Measurements from ENCODE around the gene CD79A.
"Not testable (repeated sequence)": the region's sequence is repeated elsewhere in the genome, so short reads cannot be mapped to it uniquely, and the experiment has no call there.

The CD79A gene

DNA sequence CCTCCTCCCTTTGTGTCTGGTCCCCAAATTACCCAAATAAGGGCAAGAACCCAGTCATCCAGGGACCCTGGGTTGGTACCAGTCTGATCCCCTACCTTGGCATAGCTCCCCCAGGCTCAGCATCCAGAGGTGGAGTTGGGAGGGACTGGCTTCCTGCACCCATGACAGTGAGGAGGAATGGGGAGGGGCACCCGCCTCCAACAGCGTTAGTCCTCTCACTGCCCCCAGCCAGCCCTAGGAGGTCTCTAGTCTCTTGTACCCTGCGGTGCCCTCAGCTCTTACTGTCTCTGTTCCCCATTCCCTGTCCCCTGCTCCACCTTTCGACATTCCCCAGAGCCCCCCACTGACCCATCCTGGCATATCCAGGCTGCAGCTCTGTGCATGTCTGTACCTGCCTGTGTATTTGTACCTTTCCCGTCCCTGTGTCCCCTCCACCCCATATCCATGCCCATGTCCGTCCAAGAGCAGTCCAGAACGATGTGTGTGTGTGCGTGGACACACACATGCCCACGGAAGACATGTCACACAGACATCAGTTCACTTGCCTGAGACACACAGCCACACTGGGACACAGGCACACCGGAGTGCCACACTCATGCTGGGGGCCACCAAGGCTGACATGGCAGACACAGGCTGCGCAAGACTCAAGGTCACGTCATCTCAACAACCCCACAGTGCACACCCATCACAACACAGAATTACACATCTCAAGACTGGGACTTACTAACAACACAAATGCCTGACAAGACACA, 33.3 kb downstream of the CD79A start:
- no peak for DNase-seq (ENCODE audit: low read depth)
- TF ChIP-seq, protein P1, sequence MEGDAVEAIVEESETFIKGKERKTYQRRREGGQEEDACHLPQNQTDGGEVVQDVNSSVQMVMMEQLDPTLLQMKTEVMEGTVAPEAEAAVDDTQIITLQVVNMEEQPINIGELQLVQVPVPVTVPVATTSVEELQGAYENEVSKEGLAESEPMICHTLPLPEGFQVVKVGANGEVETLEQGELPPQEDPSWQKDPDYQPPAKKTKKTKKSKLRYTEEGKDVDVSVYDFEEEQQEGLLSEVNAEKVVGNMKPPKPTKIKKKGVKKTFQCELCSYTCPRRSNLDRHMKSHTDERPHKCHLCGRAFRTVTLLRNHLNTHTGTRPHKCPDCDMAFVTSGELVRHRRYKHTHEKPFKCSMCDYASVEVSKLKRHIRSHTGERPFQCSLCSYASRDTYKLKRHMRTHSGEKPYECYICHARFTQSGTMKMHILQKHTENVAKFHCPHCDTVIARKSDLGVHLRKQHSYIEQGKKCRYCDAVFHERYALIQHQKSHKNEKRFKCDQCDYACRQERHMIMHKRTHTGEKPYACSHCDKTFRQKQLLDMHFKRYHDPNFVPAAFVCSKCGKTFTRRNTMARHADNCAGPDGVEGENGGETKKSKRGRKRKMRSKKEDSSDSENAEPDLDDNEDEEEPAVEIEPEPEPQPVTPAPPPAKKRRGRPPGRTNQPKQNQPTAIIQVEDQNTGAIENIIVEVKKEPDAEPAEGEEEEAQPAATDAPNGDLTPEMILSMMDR (conservative IDR thresholded peaks at IDR 0.05; ENCODE audit: low read depth, low read length) = no peak
- no peak overlapping the region for H3K4me3 ChIP-seq (ENCODE audit: low read length)

- H3K4me3 ChIP-seq (ENCODE audit: low read length) = no peak overlapping the region
- TF ChIP-seq, protein P1 (conservative IDR thresholded peaks at IDR 0.05; ENCODE audit: low read depth, low read length) = no peak
- no peak for DNase-seq (ENCODE audit: low read depth)
These were observed 34.2 kb downstream of the CD79A start for GRCh38 chr19:41910992-41911888.

GRCh38 chr19:41911889-41912731, 35.0 kb downstream of the CD79A start:
- H3K4me3 ChIP-seq (ENCODE audit: low read length) = no peak overlapping the region
- no peak for DNase-seq (ENCODE audit: low read depth)

GRCh38 chr19:41912899-41913537, 35.9 kb downstream of the CD79A start:
- no peak overlapping the region for H3K4me3 ChIP-seq (ENCODE audit: low read length)
- no peak for DNase-seq (ENCODE audit: low read depth)
- TF ChIP-seq, protein P1 (conservative IDR thresholded peaks at IDR 0.05; ENCODE audit: low read depth, low read length) = no peak

More at GRCh38 chr19:41911889-41912731, 35.0 kb downstream of the CD79A start:
- TF ChIP-seq, protein P1 (conservative IDR thresholded peaks at IDR 0.05; ENCODE audit: low read depth, low read length) = no peak

DNA sequence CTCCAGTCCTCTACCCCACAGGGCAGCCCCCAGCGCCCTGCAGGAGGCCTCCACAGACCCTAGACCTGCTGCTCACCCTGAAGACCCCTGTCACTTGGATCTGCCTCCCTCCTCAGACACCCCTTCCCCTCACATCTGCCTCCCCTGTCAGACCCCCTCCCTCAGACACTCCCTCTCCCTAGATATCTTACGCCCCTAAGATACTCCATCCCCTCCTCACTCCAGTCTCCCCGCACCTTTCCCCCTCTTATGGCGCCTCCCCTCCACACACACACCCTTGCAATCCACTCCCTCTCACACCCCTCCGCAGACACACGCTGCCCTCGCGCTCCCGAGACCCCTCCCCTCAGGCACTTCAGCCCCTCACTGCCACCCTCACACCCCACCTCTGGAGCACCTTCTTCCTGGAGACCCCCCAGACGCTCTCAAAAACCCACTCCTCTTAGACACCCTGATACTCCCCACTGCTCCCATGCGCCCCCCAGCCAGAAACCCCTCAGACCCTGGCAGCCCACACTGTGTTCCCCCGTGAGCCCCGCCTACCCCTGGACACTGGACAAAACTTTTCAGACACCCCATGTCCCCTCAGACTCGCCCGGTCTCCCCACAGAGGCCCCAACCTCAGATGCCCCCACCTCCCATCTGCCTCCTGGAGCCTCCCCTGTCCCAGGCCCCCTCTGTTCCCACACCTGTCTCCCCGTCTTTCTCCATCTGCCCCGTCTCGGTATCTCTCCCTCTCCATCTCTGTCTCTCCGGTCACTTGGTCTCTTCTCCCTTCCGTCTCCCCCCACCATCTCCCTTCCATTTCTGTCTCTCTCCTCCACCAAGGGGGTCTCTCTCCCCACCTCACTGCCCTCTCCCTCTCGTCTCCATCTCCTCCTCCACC, 36.7 kb downstream of the CD79A start:
- DNase-seq (ENCODE audit: low read depth) = no peak
- no peak overlapping the region for H3K4me3 ChIP-seq (ENCODE audit: low read length)
- TF ChIP-seq, protein P1 (conservative IDR thresholded peaks at IDR 0.05; ENCODE audit: low read depth, low read length) = no peak

- H3K4me3 ChIP-seq (ENCODE audit: low read length); DNase-seq (ENCODE audit: low read depth): not testable (repeated sequence)
These were observed 37.4 kb downstream of the CD79A start for GRCh38 chr19:41914424-41914834.

Data from retinal pigment epithelial cell (primary cell).